ENCODE data around the gene AIFM1. TPM values are rescaled to one million over a fixed set of nuclear protein-coding genes. Genes with fewer than 3 reads are reported as not detected.
A peak's percentile ranks its signal among the peaks of the same experiment; 100 is the strongest.

Gene AIFM1
- total and polyA plus RNA-seq, 3 experiments from 2014 or later, result 34.8 to 58.2 (median 57.7) TPM

DNA sequence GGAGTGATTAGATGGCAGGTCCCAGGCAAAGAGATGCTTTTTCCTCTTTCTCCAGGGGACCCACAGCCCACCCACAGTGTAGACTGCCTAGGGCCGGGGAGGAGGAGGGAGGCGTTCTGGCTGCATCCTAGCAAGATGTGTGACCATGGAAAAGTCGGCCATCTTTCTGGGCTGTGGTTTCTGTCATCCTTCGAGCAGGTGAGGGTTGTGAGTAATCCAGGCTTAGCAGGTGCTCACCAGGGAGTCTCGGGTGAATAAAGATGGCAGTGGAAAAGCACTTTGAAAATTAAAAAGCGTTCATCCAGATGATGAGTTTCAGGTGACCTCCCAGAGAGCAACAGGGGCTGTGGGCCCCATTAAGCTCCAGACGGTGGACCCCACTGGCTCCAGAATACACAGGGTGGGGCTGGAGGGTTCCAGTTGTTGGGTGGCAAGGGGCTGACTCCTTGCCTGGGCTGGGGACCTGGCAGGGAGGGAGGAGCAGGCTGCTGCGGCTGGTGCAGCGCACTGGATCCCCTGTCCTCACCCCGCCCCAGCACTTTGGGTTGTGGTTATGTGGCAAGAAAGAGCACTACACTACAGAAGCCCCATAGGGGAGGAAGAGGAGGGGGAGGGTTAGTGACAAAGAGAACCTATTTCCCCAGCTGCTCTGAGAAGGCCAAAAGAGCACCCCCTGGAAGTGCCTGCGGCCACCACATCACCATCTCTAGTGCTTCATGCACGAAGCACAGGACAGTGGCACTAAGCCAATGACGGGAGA lies 79.0 kb downstream of the AIFM1 start:
- no peaks in the 10 kb centered on the region for H3K9me3 ChIP-seq (ENCODE audit: low read length)
- Mint-ChIP-seq H3K27ac (peak overlapping the region; percentile 80 to 98 (median 92)), H3K4me3 (peak overlapping the region; percentile 83 to 97 (median 91)), H3K4me1 (peaks cover 77 to 91% (median 81%) of the 10 kb centered on the region in 3 donors), H3K36me3 (peaks cover 0 to 2% (median 1%) of the 10 kb centered on the region in 3 donors), H3K27me3 (no peaks in the 10 kb centered on the region), H3K9me3 (no peaks in the 10 kb centered on the region)
- peak overlapping the region; percentile 78 for H3K4me3 ChIP-seq (ENCODE audit: low read length)
- no peaks in the 10 kb centered on the region for H3K27me3 ChIP-seq (ENCODE audit: insufficient read depth, low read length, poor library complexity, severe bottlenecking)
- H3K27ac ChIP-seq (ENCODE audit: low read depth, low read length), result peak overlapping the region; percentile 3
- H3K36me3 ChIP-seq (ENCODE audit: insufficient read depth, low read length), result no peaks in the 10 kb centered on the region
- POLR2A ChIA-PET, result interaction anchor here (0.6 to 2.4 kb wide), 3 partner anchors 23 to 177 kb away, joined by 6 read pairs; partner anchors contain the start of gene ELF4
- CTCF ChIA-PET, result interaction anchor here (0.8 to 3.9 kb wide), 8 partner anchors 8 to 182 kb away, joined by 3 to 45 read pairs (median 4); partner anchors contain the start of gene ZNF280C
- peaks cover 52% of the 10 kb centered on the region for H3K4me1 ChIP-seq (ENCODE audit: insufficient read depth, low read length)
- peak; percentile 48 to 85 (median 80) for DNase-seq

DNA sequence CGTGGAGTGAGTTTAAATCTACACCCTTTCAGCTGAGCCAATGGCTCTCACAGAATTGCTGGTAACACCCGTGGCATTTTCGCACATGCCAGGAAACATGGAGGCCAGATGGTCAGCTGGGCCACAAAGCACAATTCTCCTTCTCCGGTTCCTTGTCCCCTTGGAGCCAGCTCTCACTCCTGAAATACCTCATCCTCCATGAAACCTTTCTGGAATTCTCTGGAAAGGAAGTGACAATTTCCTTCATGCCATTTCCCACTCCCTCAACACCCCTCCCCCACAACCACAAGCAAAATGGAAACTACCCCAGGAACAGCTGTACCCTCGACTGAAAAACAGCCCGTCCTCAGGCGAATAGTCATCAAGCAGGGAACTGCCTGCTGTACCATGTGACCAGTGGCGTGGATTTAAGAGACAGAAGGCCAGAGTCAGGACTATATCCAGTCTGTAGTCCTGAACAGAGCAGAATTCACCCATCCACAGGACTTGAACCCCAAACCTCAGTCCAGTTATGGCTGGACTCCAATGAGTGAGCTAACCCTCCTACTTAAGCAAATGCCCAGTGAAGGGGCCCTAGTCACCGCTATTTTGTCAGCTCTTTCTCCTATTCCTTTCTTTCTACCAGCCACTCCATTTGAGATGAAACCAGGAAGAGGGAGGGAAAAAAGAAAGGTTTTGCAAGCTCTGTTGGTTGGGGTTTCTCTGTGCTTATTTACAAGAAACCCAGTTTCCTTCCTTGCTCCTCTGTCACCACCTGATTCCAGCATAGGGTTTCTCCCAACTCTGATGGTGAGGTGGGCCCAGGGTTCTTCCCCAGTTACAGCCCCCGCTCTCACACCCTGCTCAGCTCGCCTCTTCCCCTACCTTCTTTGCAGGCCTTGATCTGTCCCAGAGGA lies 79.8 kb downstream of the AIFM1 start:
- DNase-seq, result no peak
- H3K27ac Mint-ChIP-seq, result peak overlapping the region; percentile 80 to 98 (median 94)
- peaks cover 0 to 2% (median 1%) of the 10 kb centered on the region in 3 donors for H3K36me3 Mint-ChIP-seq
- ChIA-PET CTCF (interaction anchor here (1.1 to 3.9 kb wide), 5 partner anchors 9 to 183 kb away, joined by 3 to 45 read pairs (median 4); partner anchors contain the start of genes RAB33A and ZNF280C), POLR2A (interaction anchor here (1.0 to 1.8 kb wide), 2 partner anchors 26 to 80 kb away, joined by 3 to 5 read pairs; partner anchors contain the start of gene AIFM1)
- peak overlapping the region; percentile 83 to 97 (median 91) for H3K4me3 Mint-ChIP-seq
- H3K27me3 Mint-ChIP-seq, result no peaks in the 10 kb centered on the region
- Histone ChIP-seq H3K27me3 (ENCODE audit: insufficient read depth, low read length, poor library complexity, severe bottlenecking) (no peaks in the 10 kb centered on the region), H3K36me3 (ENCODE audit: insufficient read depth, low read length) (no peaks in the 10 kb centered on the region), H3K27ac (ENCODE audit: low read depth, low read length) (peak overlapping the region; percentile 3), H3K4me3 (ENCODE audit: low read length) (peak overlapping the region; percentile 78), H3K9me3 (ENCODE audit: low read length) (no peaks in the 10 kb centered on the region), H3K4me1 (ENCODE audit: insufficient read depth, low read length) (peaks cover 55% of the 10 kb centered on the region)
- H3K9me3 Mint-ChIP-seq, result no peaks in the 10 kb centered on the region
- H3K4me1 Mint-ChIP-seq, result peaks cover 81 to 95% (median 83%) of the 10 kb centered on the region in 3 donors

DNA sequence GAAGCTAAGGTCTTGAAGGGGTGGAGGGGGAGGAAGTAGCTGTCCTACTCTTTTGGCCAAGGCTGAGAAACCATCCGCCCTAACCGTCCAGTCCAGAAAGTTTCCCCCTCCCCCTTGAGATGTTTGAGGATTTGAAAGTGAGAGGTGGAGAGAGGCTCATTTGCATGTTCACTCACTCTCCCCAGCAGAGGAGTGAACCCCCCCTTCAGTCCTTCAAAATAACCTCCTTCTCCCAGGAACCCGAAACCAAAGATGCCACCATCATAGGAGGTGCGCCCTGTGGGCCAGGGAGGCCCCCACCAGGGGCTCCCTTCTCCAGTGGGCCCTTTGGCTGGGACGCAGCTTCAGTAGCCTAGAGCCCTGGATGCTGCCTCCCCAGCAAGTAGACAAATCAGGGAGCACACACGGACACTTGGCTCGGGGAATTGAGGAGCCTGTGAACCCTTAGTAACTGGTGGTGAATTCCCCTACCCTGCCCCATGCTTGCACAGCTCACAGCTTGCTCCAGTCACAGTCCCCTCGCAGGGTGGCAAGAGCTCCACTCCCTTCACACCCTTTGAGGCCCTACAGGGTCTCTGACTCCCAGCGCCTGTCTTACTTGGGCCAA lies 80.9 kb downstream of the AIFM1 start:
- Mint-ChIP-seq H3K4me1 (peaks cover 80 to 95% (median 85%) of the 10 kb centered on the region in 3 donors), H3K4me3 (peak overlapping the region; percentile 83 to 97 (median 91)), H3K9me3 (no peaks in the 10 kb centered on the region), H3K27ac (peak overlapping the region; percentile 89 to 98 (median 94)), H3K27me3 (no peaks in the 10 kb centered on the region), H3K36me3 (peaks cover 0 to 9% (median 2%) of the 10 kb centered on the region in 3 donors)
- Histone ChIP-seq H3K4me1 (ENCODE audit: insufficient read depth, low read length) (peaks cover 52% of the 10 kb centered on the region), H3K36me3 (ENCODE audit: insufficient read depth, low read length) (no peaks in the 10 kb centered on the region), H3K27me3 (ENCODE audit: insufficient read depth, low read length, poor library complexity, severe bottlenecking) (no peaks in the 10 kb centered on the region), H3K27ac (ENCODE audit: low read depth, low read length) (no peak overlapping the region), H3K9me3 (ENCODE audit: low read length) (no peaks in the 10 kb centered on the region), H3K4me3 (ENCODE audit: low read length) (peak overlapping the region; percentile 78)
- ChIA-PET CTCF (interaction anchor here (0.7 to 3.9 kb wide), 4 partner anchors 13 to 87 kb away, joined by 3 to 45 read pairs (median 4); partner anchors contain the start of gene RAB33A), POLR2A (interaction anchor here (0.6 to 1.8 kb wide), 4 partner anchors 20 to 85 kb away, joined by 3 to 5 read pairs (median 4); partner anchors contain the start of gene AIFM1)
- peak in 1 of 5 donors; percentile 11 for DNase-seq

DNA sequence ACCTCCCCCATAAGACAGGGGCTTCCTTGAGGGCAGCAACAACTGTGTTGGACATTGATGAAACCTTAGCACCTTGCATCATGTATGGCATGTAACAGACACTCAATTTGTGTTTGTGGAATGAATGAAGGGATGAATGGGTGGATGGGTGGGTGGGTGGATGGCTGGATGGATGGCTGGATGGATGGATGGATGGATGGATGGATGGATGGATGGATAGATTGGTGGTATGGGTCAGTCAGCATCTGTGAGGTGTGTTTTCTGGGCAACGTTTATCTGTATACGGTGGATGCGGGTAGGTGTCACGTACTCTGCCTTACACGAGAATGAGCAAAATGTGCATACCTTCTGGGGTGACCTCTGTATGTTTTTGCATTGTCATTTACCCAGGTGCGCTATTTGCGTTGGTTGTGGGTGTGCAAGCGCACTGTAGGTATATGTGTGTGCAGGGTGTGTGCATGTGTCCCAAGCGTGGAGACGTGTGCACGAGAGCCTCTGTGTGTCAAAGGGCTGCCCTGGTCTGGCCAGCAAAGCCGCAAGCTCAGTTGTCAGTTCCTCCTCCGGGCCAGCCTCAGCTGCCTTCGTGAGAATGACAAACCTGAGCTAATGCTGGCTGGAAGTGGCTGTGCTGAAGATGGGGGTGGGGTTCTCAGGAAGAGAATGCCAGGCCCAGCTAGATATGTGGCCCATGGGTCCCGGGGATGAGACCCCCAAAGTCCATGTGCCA lies 81.8 kb downstream of the AIFM1 start:
- Histone ChIP-seq H3K27ac (ENCODE audit: low read depth, low read length) (no peak overlapping the region), H3K9me3 (ENCODE audit: low read length) (no peaks in the 10 kb centered on the region), H3K4me3 (ENCODE audit: low read length) (peak overlapping the region; percentile 78), H3K36me3 (ENCODE audit: insufficient read depth, low read length) (no peaks in the 10 kb centered on the region), H3K4me1 (ENCODE audit: insufficient read depth, low read length) (peaks cover 51% of the 10 kb centered on the region), H3K27me3 (ENCODE audit: insufficient read depth, low read length, poor library complexity, severe bottlenecking) (no peaks in the 10 kb centered on the region)
- H3K4me3 Mint-ChIP-seq, result peak overlapping the region; percentile 83 to 97 (median 91)
- H3K27ac Mint-ChIP-seq, result peak overlapping the region; percentile 32 to 97 (median 90)
- H3K4me1 Mint-ChIP-seq, result peaks cover 79 to 93% (median 83%) of the 10 kb centered on the region in 3 donors
- peaks cover 0 to 14% (median 2%) of the 10 kb centered on the region in 3 donors for H3K36me3 Mint-ChIP-seq
- H3K9me3 Mint-ChIP-seq, result no peaks in the 10 kb centered on the region
- ChIA-PET POLR2A (interaction anchor here (0.6 to 1.8 kb wide), 4 partner anchors 21 to 86 kb away, joined by 3 to 5 read pairs (median 4); partner anchors contain the start of gene AIFM1), CTCF (interaction anchor here (0.7 to 3.9 kb wide), 3 partner anchors 14 to 37 kb away, joined by 3 to 45 read pairs (median 4); no protein-coding TSS in a partner anchor)
- DNase-seq, result no peak
- peaks cover 0 to 1% of the 10 kb centered on the region in 2 donors for H3K27me3 Mint-ChIP-seq

DNA sequence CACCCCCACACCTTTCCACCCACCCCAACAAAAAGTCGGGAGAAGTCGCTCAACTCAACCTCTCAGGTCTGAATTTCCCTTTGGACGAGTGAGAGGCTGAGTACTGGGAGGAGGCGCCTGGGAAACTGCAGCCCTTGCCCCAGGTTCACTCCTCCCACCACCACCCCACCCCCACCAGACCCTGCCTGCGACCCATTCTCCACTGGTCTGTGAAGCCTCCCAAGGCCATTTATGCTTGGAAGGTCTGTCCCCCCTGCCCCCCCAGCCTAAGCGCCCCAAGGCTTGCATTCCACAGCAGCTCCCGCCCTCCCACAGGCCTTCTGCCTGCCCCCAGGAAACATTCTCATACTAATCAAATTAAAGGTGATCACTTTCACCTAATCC lies 82.5 kb downstream of the AIFM1 start:
- Histone ChIP-seq H3K27me3 (ENCODE audit: insufficient read depth, low read length, poor library complexity, severe bottlenecking) (no peaks in the 10 kb centered on the region), H3K27ac (ENCODE audit: low read depth, low read length) (no peak overlapping the region), H3K9me3 (ENCODE audit: low read length) (no peaks in the 10 kb centered on the region), H3K4me3 (ENCODE audit: low read length) (peak overlapping the region; percentile 49), H3K4me1 (ENCODE audit: insufficient read depth, low read length) (peaks cover 46% of the 10 kb centered on the region), H3K36me3 (ENCODE audit: insufficient read depth, low read length) (no peaks in the 10 kb centered on the region)
- H3K4me1 Mint-ChIP-seq, result peaks cover 74 to 86% (median 77%) of the 10 kb centered on the region in 3 donors
- ChIA-PET CTCF (interaction anchor here (1.3 to 5.9 kb wide), 5 partner anchors 23 to 110 kb away, joined by 4 to 133 read pairs (median 36); partner anchors contain the start of genes AIFM1 and RAB33A), POLR2A (no interaction called here)
- peak overlapping the region; percentile 87 to 97 (median 92) for H3K4me3 Mint-ChIP-seq
- no peaks in the 10 kb centered on the region for H3K9me3 Mint-ChIP-seq
- H3K27ac Mint-ChIP-seq, result peak overlapping the region; percentile 89 to 99 (median 95)
- peaks cover 0 to 3% of the 10 kb centered on the region in 2 donors for H3K27me3 Mint-ChIP-seq
- H3K36me3 Mint-ChIP-seq, result peaks cover 0 to 16% (median 2%) of the 10 kb centered on the region in 3 donors
- DNase-seq, result no peak

DNA sequence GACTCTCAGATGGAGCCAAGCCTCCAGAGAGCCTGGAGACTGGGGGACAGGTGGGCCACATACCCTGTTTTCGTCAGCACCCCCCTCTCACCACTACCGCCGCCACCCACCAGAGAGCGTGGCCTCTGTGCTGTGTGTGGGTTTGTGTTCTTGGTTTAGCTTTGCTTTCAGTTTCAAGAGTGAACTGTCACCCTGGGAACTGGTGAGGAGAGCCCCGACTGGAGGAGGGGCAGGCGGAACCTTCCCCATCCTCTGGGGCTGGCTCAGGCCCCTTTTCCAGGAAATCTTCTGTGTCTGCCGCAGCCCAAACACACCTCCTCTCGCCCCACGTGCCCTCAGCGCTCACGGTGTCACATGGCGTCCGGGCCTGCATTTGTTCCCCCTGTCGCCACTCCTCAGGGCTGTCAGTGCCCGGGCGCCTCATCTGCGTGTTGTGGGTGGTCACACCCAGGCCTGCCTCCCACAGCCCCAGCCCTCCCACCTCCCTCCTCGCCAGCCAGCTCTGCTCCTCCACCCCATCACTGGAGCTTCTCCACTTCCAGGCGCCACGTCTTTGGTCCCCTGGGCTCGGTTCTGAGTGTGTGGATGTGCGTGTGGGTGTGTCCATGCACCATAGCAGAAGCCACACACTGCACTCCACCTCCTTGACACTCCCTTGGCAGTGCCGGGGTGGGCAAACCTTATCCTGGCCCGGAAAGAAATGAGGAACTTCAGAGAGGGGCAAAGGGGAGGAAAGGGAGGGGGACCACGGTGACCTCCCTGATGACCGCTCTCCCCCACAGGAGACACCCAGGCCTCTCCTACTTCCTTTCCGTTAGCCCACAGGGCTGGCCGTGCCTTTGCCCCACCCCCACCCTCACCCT lies 83.2 kb downstream of the AIFM1 start:
- Histone ChIP-seq H3K9me3 (ENCODE audit: low read length) (no peaks in the 10 kb centered on the region), H3K27me3 (ENCODE audit: insufficient read depth, low read length, poor library complexity, severe bottlenecking) (no peaks in the 10 kb centered on the region), H3K4me3 (ENCODE audit: low read length) (peak overlapping the region; percentile 49), H3K4me1 (ENCODE audit: insufficient read depth, low read length) (peaks cover 42% of the 10 kb centered on the region), H3K27ac (ENCODE audit: low read depth, low read length) (peak overlapping the region; percentile 54), H3K36me3 (ENCODE audit: insufficient read depth, low read length) (no peaks in the 10 kb centered on the region)
- H3K4me1 Mint-ChIP-seq, result peaks cover 68 to 80% (median 71%) of the 10 kb centered on the region in 3 donors
- H3K36me3 Mint-ChIP-seq, result peaks cover 0 to 18% (median 0%) of the 10 kb centered on the region in 3 donors
- ChIA-PET CTCF (interaction anchor here (0.6 to 5.9 kb wide), 15 partner anchors 8 to 110 kb away, joined by 3 to 133 read pairs (median 5); partner anchors contain the start of genes AIFM1 and RAB33A), POLR2A (interaction anchor here (0.5 to 2.0 kb wide), 5 partner anchors 10 to 243 kb away, joined by 3 to 12 read pairs (median 6); no protein-coding TSS in a partner anchor)
- no peaks in the 10 kb centered on the region for H3K9me3 Mint-ChIP-seq
- DNase-seq, result peak; percentile 50 to 78 (median 75)
- peak overlapping the region; percentile 83 to 93 (median 88) for H3K4me3 Mint-ChIP-seq
- H3K27me3 Mint-ChIP-seq, result peaks cover 0 to 3% of the 10 kb centered on the region in 2 donors
- H3K27ac Mint-ChIP-seq, result peak overlapping the region; percentile 86 to 99 (median 95)
